GM19463 (cell line): ENCODE data around the gene OPA3.
A peak's percentile ranks its signal among the peaks of the same experiment; 100 is the strongest.

Source experiments
- ATAC-seq: cut with Tn5 transposase; IDR thresholded peaks from one replicate; pipeline ENCODE4 v1.9.1; 2021; ENCODE audit warnings: mild to moderate bottlenecking, moderate library complexity; ENCODE audit not compliant: unreplicated experiment

Gene OPA3

GRCh38 chr19:45484273-45484945, 100.2 kb downstream of the OPA3 start:
- ATAC-seq: no peak

- no peak for ATAC-seq
Measured at GRCh38 chr19:45483033-45483432, 101.6 kb downstream of the OPA3 start.

- peak; percentile 78 for ATAC-seq
Measured at GRCh38 chr19:45478454-45479238, 106.0 kb downstream of the OPA3 start.

GRCh38 chr19:45477713-45478453, 106.7 kb downstream of the OPA3 start:
- ATAC-seq: no peak
